Fibroblast of lung (primary cell): ENCODE measurements around the gene EFCAB6. TPM values are rescaled to one million over a fixed set of nuclear protein-coding genes. Genes with fewer than 3 reads are reported as not detected.

ENCODE experiments used
- DNase-seq, 2 donors: peaks; one replicate each; pipeline versions ENCODE4 v3.0.0 to v3.0.0-alpha.2; 2010; ENCODE audit warnings: low read depth in 2 of 2
- H2AFZ ChIP-seq: 2 replicates; pipeline ENCODE4 v1.5.1; 2012; ENCODE audit warnings: low read length, control low read depth, inconsistent platforms
- H3K27ac ChIP-seq: 2 replicates; pipeline ENCODE4 v1.5.1; 2011; ENCODE audit warnings: low read length, control low read depth; ENCODE audit not compliant: insufficient read depth
- H3K27me3 ChIP-seq: 2 replicates; pipeline ENCODE4 v1.5.1; 2011; ENCODE audit warnings: mild to moderate bottlenecking, low read length; ENCODE audit not compliant: control insufficient read depth, insufficient read depth
- H3K36me3 ChIP-seq: 2 replicates; pipeline ENCODE4 v1.5.1; 2011; ENCODE audit warnings: low read length; ENCODE audit not compliant: control insufficient read depth, insufficient read depth
- H3K4me1 ChIP-seq: 2 replicates; pipeline ENCODE4 v1.5.1; 2011; ENCODE audit warnings: low read length; ENCODE audit not compliant: control insufficient read depth, insufficient read depth; ENCODE audit errors: extremely low read depth
- H3K4me2 ChIP-seq: 2 replicates; pipeline ENCODE4 v1.5.1; 2011; ENCODE audit warnings: low read length, control low read depth; ENCODE audit not compliant: insufficient read depth; ENCODE audit errors: extremely low read depth
- H3K4me3 ChIP-seq, 4 experiments: fragments of 200-600 bp in 1 of 4; sonication (generic) in 1 of 4; replicated peaks in 1 of 4; 2 replicates each; pipeline ENCODE4 v1.5.1; 2011 to 2016; ENCODE audit warnings: low read length in 4 of 4, low read depth in 3 of 4, mild to moderate bottlenecking in 3 of 4, control low read depth in 2 of 4, inconsistent platforms in 1 of 4, mixed read lengths in 1 of 4; ENCODE audit not compliant: insufficient read depth in 1 of 4; ENCODE audit errors: control extremely low read depth in 1 of 4
- H3K79me2 ChIP-seq: 2 replicates; pipeline ENCODE4 v1.5.1; 2012; ENCODE audit warnings: mild to moderate bottlenecking, low read length, inconsistent platforms; ENCODE audit not compliant: control insufficient read depth, insufficient read depth
- H3K9ac ChIP-seq: 2 replicates; pipeline ENCODE4 v1.5.1; 2011; ENCODE audit warnings: mild to moderate bottlenecking, low read length, control low read depth; ENCODE audit not compliant: insufficient read depth
- H3K9me3 ChIP-seq: 2 replicates; pipeline ENCODE4 v1.5.1; 2012; ENCODE audit warnings: low read depth, low read length; ENCODE audit not compliant: control insufficient read depth, insufficient read depth
- H4K20me1 ChIP-seq: 2 replicates; pipeline ENCODE4 v1.5.1; 2011; ENCODE audit warnings: low read length; ENCODE audit not compliant: control insufficient read depth, insufficient read depth; ENCODE audit errors: extremely low read depth
- CTCF ChIP-seq, 2 donors: IDR thresholded peaks in 1 of 2; conservative IDR thresholded peaks in 1 of 2; 1 replicate in 1 of 2; 2 replicates in 1 of 2; pipeline ENCODE4 v1.5.1; 2011 to 2012; ENCODE audit warnings: low read length in 2 of 2, control low read depth in 1 of 2, inconsistent platforms in 1 of 2, low read depth in 1 of 2, mild to moderate bottlenecking in 1 of 2
- EZH2 ChIP-seq: IDR thresholded peaks from 2 replicates; pipeline ENCODE4 v1.5.1; 2012; ENCODE audit warnings: low read length, control low read depth, mild to moderate bottlenecking; ENCODE audit errors: missing control alignments
- polyA plus RNA-seq, 2 donors: library from polyadenylated mRNA; depleted of rRNA in 1 of 2; stranded (reverse) in 1 of 2; unstranded in 1 of 2; fragments of >200 nt; gene quantifications; 2 replicates each; pipeline ENCODE4 v1.2.1, GENCODE V29; 2011 to 2012; ENCODE audit warnings: missing spikeins in 1 of 2
- total RNA-seq: library from RNA; depleted of rRNA; stranded (reverse); fragments of >200 nt; gene quantifications from 2 replicates; pipeline ENCODE4 v1.2.1, GENCODE V29; 2014

EFCAB6 gene
- total and polyA plus RNA-seq, 2 donors (not counting 1 experiment from before 2014, with no cell fraction given) = 1.0 to 1.5 TPM

GRCh38 chr22:43546186-43546585 lies 265.9 kb downstream of the EFCAB6 start:
- Histone ChIP-seq H3K4me1 (no peaks in the 10 kb centered on the region), H3K9me3 (no peaks in the 10 kb centered on the region), H2AFZ (no peak overlapping the region), H3K4me3 (no peak overlapping the region), H4K20me1 (no peaks in the 10 kb centered on the region), H3K9ac (no peak overlapping the region), H3K79me2 (no peaks in the 10 kb centered on the region), H3K36me3 (no peaks in the 10 kb centered on the region), H3K27ac (no peak overlapping the region), H3K4me2 (no peak overlapping the region), H3K27me3 (no peaks in the 10 kb centered on the region)
- TF ChIP-seq CTCF (conservative IDR thresholded peaks at IDR 0.05 in 1 of 2, IDR thresholded peaks at IDR 0.05 in 1 of 2; ENCODE audit: low read depth in 1 of 2, low read length in 2 of 2) (no peak), EZH2 (no peak)
- no peak for DNase-seq

DNA sequence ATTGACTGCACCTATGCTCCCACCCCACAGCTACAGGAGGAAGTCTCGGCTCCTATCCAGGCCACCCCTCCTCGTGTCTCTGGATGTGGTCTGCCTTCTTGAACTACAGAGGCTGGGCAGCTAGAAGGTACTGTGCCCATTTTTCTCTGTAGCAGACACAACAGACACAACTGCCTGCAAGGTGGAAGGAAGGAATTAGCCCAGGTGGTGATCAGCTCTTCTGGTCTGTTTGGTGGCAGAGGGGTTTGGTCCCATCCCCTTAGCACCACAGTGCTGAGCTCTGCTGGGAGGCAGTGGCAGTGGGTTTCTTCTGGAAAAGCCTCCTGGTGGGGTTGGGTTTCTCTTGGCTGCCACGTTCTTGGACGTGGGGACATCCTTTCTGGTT lies 267.8 kb downstream of the EFCAB6 start:
- no peaks in the 10 kb centered on the region for H3K79me2 ChIP-seq
- no peaks in the 10 kb centered on the region for H4K20me1 ChIP-seq
- H3K27me3 ChIP-seq = no peaks in the 10 kb centered on the region
- no peak overlapping the region for H3K27ac ChIP-seq
- H3K9me3 ChIP-seq = no peaks in the 10 kb centered on the region
- no peak for DNase-seq
- no peak overlapping the region for H3K9ac ChIP-seq
- no peaks in the 10 kb centered on the region for H3K36me3 ChIP-seq
- no peak overlapping the region for H3K4me3 ChIP-seq
- no peaks in the 10 kb centered on the region for H3K4me1 ChIP-seq
- H2AFZ ChIP-seq = no peak overlapping the region
- no peak for TF ChIP-seq EZH2
- TF ChIP-seq CTCF (conservative IDR thresholded peaks at IDR 0.05 in 1 of 2, IDR thresholded peaks at IDR 0.05 in 1 of 2; ENCODE audit: low read depth in 1 of 2, low read length in 2 of 2) = no peak
- H3K4me2 ChIP-seq = no peak overlapping the region

- no peak for DNase-seq
- Histone ChIP-seq H3K4me1 (no peaks in the 10 kb centered on the region), H3K4me3 (no peak overlapping the region), H2AFZ (no peak overlapping the region), H4K20me1 (no peaks in the 10 kb centered on the region), H3K9me3 (no peaks in the 10 kb centered on the region), H3K36me3 (no peaks in the 10 kb centered on the region), H3K27ac (no peak overlapping the region), H3K4me2 (no peak overlapping the region), H3K27me3 (no peaks in the 10 kb centered on the region), H3K79me2 (no peaks in the 10 kb centered on the region), H3K9ac (no peak overlapping the region)
- TF ChIP-seq CTCF (conservative IDR thresholded peaks at IDR 0.05 in 1 of 2, IDR thresholded peaks at IDR 0.05 in 1 of 2; ENCODE audit: low read depth in 1 of 2, low read length in 2 of 2) = no peak
- no peak for TF ChIP-seq EZH2
These were observed 268.4 kb downstream of the EFCAB6 start for GRCh38 chr22:43543522-43544288.
